GM19328 (cell line): ENCODE results near the gene MARVELD1.

ENCODE experiments used
- ATAC-seq: cut with Tn5 transposase; IDR thresholded peaks from one replicate; pipeline ENCODE4 v1.9.1; 2021; ENCODE audit warnings: mild to moderate bottlenecking, moderate library complexity; ENCODE audit not compliant: unreplicated experiment

MARVELD1 gene

DNA sequence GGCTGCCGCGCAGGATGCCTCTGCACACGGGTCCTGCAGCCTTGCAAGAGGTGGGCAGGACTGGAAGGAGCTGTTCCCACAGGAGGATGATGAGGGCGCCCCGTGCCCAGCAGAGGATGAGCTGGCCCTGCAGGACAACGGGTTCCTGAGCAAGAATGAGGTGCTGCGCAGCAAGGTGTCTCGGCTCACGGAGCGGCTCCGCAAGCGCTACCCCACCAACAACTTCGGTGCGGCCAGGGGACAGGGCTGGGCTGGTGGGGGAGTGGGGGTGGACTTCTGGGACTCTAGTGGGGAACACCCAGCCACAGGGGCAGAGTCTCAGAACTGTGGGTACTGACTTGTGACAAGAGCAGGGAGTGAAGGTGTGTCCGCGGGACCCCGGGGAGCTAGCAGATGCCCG is 39.4 kb downstream of the MARVELD1 start:
- no peak for ATAC-seq

DNA sequence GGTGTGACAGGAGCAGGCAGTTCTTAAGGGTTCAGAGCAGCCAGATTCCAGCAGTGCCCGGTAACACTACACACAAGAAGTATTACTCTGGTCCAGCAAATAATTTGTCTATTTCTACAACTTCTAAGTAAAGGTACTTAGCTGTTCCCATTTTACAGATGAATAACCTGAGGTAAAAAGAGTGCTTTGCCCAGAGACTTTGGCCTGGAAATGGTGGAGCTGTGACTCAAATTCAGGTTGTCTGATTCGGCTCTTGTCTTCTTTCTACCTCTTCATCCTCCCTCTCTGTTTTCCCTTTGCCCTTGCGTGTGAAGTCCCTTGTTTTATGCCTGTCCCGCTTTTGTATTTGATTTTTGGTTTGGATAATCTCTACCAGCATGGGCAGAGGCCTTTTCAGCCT is 41.2 kb downstream of the MARVELD1 start:
- no peak for ATAC-seq

DNA sequence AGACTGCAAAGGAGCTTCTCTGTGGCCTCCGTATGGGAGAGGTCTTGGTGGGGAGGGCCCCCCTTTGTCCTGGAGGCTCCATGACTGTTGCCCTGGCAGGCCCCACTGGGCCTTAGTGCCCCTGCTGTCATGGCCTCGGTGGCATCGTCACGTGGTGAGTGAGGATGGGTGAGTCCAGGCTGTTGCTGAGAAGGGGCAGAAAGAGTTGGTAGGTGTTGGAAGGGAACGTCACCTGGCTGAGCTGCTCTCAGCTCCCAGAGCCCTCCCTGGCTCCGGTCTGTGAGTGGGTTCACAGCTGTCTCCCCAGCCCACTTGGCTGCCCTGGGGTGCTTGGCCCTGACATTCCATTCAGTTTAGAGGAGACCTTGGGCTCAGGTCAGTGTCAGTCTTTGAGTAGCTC is 42.2 kb downstream of the MARVELD1 start:
- ATAC-seq = no peak

DNA sequence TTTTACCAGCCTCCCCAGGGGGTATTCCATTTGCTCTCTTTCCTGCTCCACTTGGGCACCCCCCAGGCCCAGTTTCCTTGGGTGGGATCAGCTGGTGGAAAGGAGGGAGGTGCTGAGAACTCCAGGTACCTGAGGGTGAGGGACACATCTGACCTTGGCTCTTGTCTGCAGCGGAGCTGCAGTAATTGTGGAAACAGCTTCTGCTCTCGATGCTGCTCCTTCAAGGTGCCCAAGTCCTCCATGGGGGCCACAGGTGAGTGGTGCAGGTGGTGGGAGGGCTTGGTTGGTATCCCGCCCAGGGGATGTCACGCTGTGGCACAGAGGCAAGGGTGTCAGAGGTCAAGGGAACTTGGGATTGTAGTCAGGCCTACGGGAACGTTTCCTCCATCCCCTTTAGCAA is 43.9 kb downstream of the MARVELD1 start:
- no peak for ATAC-seq

DNA sequence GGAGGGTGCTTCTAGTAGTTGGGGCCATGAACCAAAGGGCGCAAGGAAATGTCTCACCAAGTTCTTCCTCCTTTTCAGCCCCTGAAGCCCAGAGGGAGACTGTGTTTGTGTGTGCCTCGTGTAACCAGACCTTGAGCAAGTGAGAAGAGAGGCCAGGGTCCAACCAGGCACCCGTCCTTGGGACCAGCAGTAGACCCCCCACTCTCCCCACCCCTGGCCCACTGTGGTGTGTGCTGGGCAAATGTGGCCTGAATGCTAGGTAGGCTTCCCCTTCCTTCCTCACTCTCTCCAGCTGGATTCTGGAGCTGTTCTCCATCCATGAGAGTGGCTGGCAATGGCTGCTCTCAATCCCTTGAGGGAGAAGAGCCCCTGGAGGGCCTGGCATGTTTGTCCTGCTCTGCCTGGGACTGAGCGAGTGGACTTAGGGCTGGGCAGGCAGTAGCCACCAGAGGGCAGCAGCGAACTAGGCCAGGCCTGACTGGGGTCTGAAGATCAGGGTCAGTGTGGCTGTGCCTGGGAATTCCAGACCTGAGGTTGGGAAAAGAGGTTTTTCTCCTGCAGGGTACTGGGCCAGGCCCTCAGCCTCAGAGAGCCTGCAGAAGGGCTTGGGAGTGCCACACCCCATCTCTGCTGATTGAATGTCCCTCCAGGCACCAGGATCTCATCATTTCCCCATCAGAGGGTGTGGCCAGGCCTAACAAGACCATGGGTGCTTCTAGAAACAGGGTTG is 45.8 kb downstream of the MARVELD1 start:
- ATAC-seq = no peak

DNA sequence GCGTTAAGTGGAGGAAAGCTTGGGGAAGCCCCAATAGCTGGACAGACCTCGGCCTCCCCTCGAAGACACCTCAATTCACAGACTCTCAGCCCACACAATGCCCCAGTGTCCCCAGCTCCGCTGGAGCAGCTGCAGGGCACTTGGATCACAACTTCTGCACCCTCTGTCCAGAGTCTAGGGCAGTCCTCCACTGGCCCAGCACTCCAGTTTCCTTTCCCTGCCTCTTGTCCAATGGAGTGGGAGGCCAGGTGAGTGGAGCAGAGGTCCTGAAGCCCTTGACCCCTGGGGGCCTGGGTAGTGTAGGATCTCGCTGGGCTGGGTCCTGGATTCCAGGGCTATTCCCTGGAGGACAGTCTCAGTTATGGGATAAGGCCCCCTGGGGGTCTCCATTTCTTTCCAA is 46.4 kb downstream of the MARVELD1 start:
- no peak for ATAC-seq

DNA sequence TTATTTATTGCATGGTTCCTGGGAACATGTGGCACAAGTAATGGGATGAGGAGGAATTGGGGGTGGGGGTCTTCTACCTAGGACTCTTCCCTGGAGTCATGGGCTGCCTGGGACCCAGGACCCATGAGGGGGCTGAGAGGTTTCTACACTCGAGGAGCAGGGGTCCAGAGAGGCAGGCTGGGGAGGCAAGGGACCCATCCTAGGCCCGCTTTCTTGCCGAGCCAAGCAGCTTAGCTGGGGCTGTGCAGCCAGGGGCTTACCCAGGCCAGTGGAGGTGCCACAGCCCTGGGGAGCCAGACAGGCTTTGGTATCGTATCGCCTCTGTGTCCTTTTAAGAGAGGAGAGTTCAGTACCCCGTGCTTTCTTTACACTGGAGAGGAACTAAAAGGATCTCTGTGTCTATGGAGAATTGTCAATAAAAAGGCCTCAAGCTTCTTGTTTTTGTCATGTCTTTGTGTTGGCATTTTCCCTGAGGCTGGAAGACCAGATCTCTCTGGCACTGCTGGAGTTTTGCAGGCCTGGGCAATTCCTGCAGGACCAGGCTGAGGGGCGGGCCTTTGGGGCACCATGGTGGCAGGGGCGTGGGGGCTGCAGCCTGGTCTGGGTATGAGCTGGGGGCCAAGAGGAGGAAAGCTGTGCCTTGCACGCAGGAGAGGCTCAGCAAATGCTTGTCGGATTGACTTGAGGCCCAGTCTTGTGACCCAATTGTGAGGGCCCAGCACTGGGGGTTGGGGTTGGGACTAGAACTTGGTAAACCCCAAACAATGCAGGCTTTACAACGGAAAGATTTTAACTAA is 47.1 kb downstream of the MARVELD1 start:
- ATAC-seq = no peak

DNA sequence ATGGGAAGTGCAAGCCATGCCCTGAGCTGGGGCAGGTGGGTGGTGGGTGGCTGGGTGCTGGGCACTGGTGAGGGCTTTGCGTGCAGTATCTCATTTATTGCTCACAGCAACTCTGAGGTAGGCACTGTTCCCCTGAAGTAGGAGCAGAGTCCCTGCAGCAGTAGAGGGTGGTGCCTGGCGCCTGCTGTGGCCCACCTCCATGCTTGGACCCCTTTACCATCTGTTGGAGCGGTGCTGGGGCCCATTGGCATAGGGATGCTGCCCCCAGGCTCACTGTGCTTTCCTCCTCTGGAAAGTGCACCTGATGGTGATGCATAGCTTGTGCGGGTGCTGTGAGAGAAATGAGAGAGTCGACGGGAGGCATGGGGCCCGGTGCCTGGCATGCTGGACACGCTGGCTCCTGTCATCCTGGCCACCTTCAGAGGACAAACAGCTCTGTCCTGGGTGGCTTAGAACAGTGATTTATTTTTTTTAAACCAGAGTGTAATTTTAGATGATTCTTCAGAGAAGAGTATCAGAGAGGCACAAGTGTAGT is 47.9 kb downstream of the MARVELD1 start:
- ATAC-seq = no peak

DNA sequence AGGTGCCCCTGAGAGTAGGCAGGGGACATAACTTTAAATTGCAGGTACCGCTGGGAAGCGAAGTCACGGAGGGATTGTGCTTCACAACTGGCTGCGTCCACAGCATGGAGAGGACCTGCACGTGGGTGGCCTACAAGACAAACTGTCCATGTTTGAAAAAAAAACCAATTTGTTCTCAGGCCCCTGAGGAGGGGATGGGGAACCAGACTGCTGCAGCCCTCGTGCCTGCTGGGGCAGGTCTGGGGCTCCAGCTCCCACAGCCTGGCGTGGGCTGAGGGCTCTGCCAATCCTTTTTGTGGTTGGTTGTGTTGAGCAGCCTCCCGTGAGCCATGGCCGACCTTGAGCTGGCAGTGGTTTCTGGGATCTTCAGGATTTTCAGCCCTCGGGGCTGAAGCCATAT is 48.5 kb downstream of the MARVELD1 start:
- ATAC-seq = no peak

DNA sequence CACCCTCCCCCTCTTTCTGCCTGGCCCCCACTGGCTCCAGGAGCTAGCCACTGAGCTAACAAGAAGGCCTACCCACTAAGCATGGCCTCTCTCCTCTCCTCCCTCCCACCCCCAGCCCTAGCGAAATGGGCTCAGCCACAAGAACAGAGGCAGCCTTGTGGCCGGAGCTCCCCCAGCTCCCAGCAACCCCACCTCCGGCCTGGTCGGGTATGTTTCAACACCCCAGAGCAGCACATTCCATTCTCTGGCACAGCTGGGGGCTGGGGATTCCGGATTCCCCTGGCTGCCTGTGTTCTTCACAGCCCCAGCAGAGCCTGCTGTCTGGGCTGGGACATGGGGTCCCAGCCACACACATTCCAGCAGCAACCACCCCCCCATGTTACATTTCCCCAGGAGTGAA is 49.3 kb downstream of the MARVELD1 start:
- no peak for ATAC-seq

DNA sequence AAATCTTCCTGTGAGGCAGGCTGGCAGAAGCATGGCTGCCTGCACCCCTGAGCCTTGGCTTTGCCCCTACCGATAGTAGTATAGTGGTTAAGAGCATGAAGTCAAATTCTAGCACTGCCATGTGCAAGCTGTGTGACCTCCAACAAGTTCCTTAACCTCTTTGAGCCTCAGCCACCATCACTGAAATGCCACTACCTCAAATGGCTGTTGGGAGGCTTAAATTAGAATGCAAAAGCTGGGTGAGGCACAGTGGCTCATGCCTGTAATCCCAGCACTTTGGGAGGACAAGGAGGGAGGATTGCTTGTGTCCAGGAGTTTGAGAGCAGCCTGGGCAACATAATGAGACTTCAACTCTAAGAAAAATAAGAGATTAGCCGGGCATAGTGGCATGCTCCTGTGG is 49.9 kb downstream of the MARVELD1 start:
- ATAC-seq = no peak

DNA sequence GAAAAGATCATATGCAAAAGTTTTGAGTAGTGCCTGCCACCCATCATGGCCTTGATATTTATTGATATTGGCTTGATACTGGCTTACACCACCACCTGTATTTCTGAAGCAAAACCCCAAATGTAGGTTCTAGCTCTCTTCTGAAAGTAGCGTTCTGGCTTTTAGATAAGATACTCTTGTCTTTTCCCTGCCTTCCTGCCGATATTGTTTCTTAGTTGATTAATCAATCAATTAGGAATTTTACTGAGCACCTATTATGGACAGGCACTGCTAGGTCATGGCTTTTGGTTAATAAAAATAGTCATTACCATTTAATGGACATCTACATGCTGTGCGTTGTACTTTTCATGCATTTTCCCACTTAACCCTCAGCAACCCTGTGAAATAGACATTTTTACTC is 50.4 kb downstream of the MARVELD1 start:
- ATAC-seq = no peak

DNA sequence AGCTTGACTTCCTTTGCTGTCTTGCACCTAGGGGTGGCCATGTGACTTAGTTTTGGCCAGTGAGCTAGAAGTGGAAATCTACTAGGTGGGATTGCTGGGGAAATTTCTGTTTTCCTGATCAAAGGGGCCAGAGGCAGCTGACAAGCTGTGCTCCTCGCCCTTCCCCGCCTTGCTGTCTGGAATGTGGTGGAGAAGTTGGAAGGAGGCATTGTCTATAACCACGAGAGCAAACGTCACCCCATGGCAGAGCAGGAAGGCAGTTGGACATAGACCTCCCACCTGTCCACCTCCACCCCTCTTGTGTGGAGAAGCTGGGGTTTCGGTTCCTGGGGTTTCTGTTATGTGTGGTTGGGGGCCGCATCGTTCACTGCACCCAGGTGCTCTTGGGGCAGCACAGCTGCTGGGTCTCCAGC is 51.0 kb downstream of the MARVELD1 start:
- no peak for ATAC-seq

DNA sequence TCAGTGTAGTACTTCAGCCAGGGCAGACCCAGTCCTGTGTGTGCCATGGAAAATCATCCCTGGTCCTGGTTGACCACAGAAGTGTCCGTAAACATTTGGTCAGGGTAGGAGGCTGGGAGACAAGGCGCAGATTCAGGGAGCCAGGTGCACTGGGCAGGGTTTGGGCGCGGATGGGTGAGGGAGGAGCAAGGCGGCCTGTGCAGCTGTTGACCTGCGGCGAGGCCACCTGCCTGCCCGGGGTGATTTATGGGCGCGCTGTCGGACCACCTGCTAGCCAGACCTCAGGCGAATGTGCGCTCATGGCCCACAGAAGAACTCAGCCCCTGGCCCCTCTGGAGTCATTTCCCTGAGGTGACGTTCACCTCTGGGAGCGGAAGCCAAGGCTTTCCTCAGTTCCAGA is 51.7 kb downstream of the MARVELD1 start:
- ATAC-seq = no peak

DNA sequence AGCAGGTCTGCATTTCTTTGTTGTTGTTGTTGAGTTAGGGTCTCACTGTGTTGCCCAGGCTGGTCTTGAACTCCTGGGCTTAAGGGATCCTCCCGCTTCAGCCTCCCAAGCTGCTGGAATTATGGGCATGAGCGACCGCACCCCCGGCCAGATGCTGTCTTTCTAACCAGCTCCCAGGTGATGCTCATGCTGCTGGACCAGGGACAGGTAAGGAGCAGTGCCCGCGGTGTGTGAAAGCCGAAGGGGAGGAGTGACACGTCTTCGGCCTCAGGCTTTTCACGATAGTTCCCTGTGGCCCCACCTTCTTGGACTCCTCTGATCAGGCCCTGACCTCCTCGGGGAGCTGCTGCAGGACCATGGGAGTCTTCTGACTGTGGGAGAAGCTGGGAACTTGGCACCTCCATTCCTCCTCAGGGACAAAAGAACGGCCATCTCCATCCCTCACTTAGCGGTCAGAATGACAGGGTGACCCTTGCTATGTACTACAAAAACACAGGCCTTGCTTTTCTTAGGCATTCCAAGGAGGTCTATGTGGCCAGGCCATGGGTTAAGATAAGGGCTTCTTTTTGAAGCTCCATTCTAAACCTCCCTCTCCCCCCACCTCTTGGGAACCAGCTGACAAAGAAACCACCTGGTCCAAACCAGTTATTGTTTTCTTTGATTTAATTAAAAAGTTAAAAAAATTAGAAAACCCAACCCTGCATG is 52.7 kb downstream of the MARVELD1 start:
- no peak for ATAC-seq

DNA sequence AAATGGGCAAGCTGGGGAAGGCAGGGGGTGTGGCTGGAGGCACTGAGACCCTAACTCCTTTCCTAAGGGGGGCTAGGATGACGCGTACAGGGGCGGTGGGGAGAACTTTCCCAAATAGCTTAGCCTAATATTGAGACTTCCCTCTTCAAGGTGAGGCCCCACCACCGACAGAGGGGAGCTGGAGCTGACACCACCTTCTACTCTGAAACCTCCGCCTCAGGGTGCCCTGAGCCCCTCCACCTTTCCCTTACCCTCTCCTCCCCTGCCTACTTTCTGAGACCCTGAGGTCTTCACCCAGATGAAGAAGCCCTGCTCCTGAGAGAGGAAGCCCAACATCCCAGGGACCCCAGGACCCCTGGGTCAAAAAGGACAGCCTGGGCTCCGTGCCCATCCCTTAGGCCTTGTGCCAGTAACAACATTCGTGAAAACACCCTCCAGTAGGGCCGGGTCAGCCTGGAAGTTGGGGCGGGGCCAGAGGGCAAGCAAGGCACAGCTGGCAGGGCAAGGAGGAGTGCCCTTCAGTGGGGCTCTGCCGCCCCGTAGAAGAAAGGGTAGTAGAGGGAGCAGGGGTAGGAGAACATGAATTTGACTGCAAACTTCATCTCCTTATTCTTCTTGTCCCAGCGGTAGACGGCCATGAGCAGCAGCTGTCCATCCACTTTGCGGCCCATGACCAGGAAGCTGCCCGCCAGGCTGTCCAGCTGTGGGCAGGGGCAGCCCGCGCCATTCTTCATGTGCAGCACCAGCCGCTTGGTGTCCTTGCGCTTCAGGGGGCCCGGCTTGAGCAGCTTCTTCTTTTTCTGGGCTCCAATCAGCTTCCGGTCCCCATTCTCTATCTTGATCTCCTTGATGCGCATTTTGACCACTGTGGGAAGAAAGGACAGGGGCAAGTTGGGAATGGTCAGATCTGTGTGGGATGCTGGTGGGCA is 53.7 kb downstream of the MARVELD1 start:
- no peak for ATAC-seq
